ENCODE data around the gene SPINT4.
A peak's percentile ranks its signal among the peaks of the same experiment; 100 is the strongest.
"Not testable (repeated sequence)": the region's sequence is repeated elsewhere in the genome, so short reads cannot be mapped to it uniquely, and the experiment has no call there.

Gene SPINT4

DNA sequence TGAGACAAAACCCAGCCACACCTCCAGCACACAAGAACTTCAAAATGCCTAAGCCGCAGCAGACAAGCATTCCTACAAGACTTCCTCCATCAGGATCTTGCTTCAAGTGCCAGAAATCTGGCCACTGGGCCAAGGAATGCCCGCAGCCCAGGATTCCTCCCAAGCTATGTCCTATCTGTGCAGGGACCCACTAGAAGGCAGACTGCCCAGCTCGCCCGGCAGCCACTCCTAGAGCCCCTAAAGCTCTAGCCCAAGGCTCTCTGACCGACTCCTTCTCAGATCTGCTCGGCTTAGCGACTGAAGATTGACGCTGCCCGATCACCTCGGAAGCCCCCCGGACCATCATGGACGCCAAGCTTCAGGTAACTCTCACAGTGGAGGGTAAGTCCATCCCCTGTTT, 39.8 kb downstream of the SPINT4 start:
- not testable (repeated sequence) for H2BK5ac ChIP-seq (ENCODE audit: low read depth, low read length, poor library complexity); H4K8ac ChIP-seq (ENCODE audit: low read depth, low read length); H4K91ac ChIP-seq (ENCODE audit: low read depth, low read length); H3K9ac ChIP-seq (ENCODE audit: low read length); H2BK12ac ChIP-seq (ENCODE audit: low read length); H3K79me2 ChIP-seq (ENCODE audit: control insufficient read depth, insufficient read depth, low read length, poor library complexity); H3K14ac ChIP-seq (ENCODE audit: low read length); H4K12ac ChIP-seq (ENCODE audit: low read depth, low read length); H3K27ac ChIP-seq (ENCODE audit: low read depth, low read length); H3K79me1 ChIP-seq (ENCODE audit: low read length); H2BK120ac ChIP-seq (ENCODE audit: insufficient read depth, low read length, poor library complexity); H3K9me3 ChIP-seq (ENCODE audit: insufficient read depth, low read depth, low read length); H3K4ac ChIP-seq (ENCODE audit: low read depth, low read length); H3K18ac ChIP-seq (ENCODE audit: low read length); H3K4me2 ChIP-seq (ENCODE audit: low read length); H3K23ac ChIP-seq (ENCODE audit: low read length); H3K36me3 ChIP-seq (ENCODE audit: control insufficient read depth in 1 of 2, insufficient read depth in 2 of 2, low read length in 2 of 2); H3K27me3 ChIP-seq (ENCODE audit: insufficient read depth, low read length); H3K4me3 ChIP-seq (ENCODE audit: low read depth, low read length); H3K4me1 ChIP-seq (ENCODE audit: control insufficient read depth in 1 of 2, insufficient read depth in 2 of 2, low read length in 2 of 2); H2AFZ ChIP-seq (ENCODE audit: insufficient read depth, low read length, poor library complexity); H2AK5ac ChIP-seq (ENCODE audit: low read length)
- DNase-seq = peak; percentile 65 to 69
- WGBS (ENCODE audit: extremely low coverage, insufficient coverage, insufficient read length) = no CpG with 5 or more reads among the region's 12 CpGs

- H3K36me3 ChIP-seq (ENCODE audit: control insufficient read depth in 1 of 2, insufficient read depth in 2 of 2, low read length in 2 of 2); H3K18ac ChIP-seq (ENCODE audit: low read length); H4K91ac ChIP-seq (ENCODE audit: low read depth, low read length); H3K23ac ChIP-seq (ENCODE audit: low read length); H3K79me2 ChIP-seq (ENCODE audit: control insufficient read depth, insufficient read depth, low read length, poor library complexity); H2AK5ac ChIP-seq (ENCODE audit: low read length); H4K8ac ChIP-seq (ENCODE audit: low read depth, low read length); H3K4me1 ChIP-seq (ENCODE audit: control insufficient read depth in 1 of 2, insufficient read depth in 2 of 2, low read length in 2 of 2); H4K12ac ChIP-seq (ENCODE audit: low read depth, low read length); H3K4me2 ChIP-seq (ENCODE audit: low read length); H3K79me1 ChIP-seq (ENCODE audit: low read length); H3K14ac ChIP-seq (ENCODE audit: low read length); H2BK12ac ChIP-seq (ENCODE audit: low read length); H3K9me3 ChIP-seq (ENCODE audit: insufficient read depth, low read depth, low read length); H3K27me3 ChIP-seq (ENCODE audit: insufficient read depth, low read length); H2AFZ ChIP-seq (ENCODE audit: insufficient read depth, low read length, poor library complexity); DNase-seq; H3K9ac ChIP-seq (ENCODE audit: low read length); H2BK120ac ChIP-seq (ENCODE audit: insufficient read depth, low read length, poor library complexity); H3K27ac ChIP-seq (ENCODE audit: low read depth, low read length); H3K4ac ChIP-seq (ENCODE audit: low read depth, low read length); H3K4me3 ChIP-seq (ENCODE audit: low read depth, low read length); H2BK5ac ChIP-seq (ENCODE audit: low read depth, low read length, poor library complexity): not testable (repeated sequence)
- 100% methylated on average over 2 of the region's 13 CpGs for WGBS (ENCODE audit: extremely low coverage, insufficient coverage, insufficient read length)
These were observed 42.6 kb downstream of the SPINT4 start for GRCh38 chr20:45764618-45765282.

GRCh38 chr20:45765307-45765875, 43.2 kb downstream of the SPINT4 start:
- Histone ChIP-seq H4K12ac (ENCODE audit: low read depth, low read length) (no peak overlapping the region), H3K4me3 (ENCODE audit: low read depth, low read length) (no peak overlapping the region), H2BK12ac (ENCODE audit: low read length) (no peak overlapping the region), H3K4me1 (ENCODE audit: control insufficient read depth in 1 of 2, insufficient read depth in 2 of 2, low read length in 2 of 2) (no peaks in the 10 kb centered on the region), H2BK5ac (ENCODE audit: low read depth, low read length, poor library complexity) (no peak overlapping the region), H3K27ac (ENCODE audit: low read depth, low read length) (no peak overlapping the region), H4K8ac (ENCODE audit: low read depth, low read length) (no peak overlapping the region), H3K14ac (ENCODE audit: low read length) (no peak overlapping the region), H3K27me3 (ENCODE audit: insufficient read depth, low read length) (no peaks in the 10 kb centered on the region), H2AFZ (ENCODE audit: insufficient read depth, low read length, poor library complexity) (no peak overlapping the region), H3K9ac (ENCODE audit: low read length) (no peak overlapping the region), H3K18ac (ENCODE audit: low read length) (no peak overlapping the region), H3K4ac (ENCODE audit: low read depth, low read length) (no peak overlapping the region), H4K91ac (ENCODE audit: low read depth, low read length) (no peak overlapping the region), H3K79me1 (ENCODE audit: low read length) (no peaks in the 10 kb centered on the region), H3K36me3 (ENCODE audit: control insufficient read depth in 1 of 2, insufficient read depth in 2 of 2, low read length in 2 of 2) (no peaks in the 10 kb centered on the region), H3K4me2 (ENCODE audit: low read length) (no peak overlapping the region), H3K23ac (ENCODE audit: low read length) (no peak overlapping the region), H2AK5ac (ENCODE audit: low read length) (no peak overlapping the region), H3K9me3 (ENCODE audit: insufficient read depth, low read depth, low read length) (no peaks in the 10 kb centered on the region), H2BK120ac (ENCODE audit: insufficient read depth, low read length, poor library complexity) (no peak overlapping the region), H3K79me2 (ENCODE audit: control insufficient read depth, insufficient read depth, low read length, poor library complexity) (no peaks in the 10 kb centered on the region)
- no peak for DNase-seq
- no CpG with 5 or more reads among the region's 4 CpGs for WGBS (ENCODE audit: extremely low coverage, insufficient coverage, insufficient read length)

DNA sequence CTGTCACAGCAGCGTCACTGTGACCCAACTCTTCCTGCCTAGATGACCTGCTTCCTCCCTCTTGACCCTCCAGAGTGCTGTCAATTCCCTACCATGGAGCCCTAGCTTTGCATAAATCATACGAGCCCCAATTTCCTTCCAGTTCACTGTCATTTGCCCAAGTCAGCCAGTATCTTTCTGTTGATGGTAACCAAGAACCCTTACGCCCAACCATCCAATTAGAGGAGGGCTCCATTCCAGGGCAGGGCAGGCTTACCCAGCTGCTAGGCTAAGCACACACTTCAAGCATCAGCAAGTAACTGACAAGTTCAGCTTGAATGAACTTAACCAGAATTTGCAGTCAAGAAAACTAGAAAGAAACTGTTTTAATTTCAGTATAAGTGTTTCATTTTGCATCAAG, 43.8 kb downstream of the SPINT4 start:
- H3K79me2 ChIP-seq (ENCODE audit: control insufficient read depth, insufficient read depth, low read length, poor library complexity) = no peaks in the 10 kb centered on the region
- WGBS (ENCODE audit: extremely low coverage, insufficient coverage, insufficient read length) = no CpG with 5 or more reads among the region's 3 CpGs
- no peak overlapping the region for H3K27ac ChIP-seq (ENCODE audit: low read depth, low read length)

More for the DNA sequence above, 43.8 kb downstream of the SPINT4 start:
- DNase-seq = no peak
- no peak overlapping the region for H3K4ac ChIP-seq (ENCODE audit: low read depth, low read length)
- H3K4me3 ChIP-seq (ENCODE audit: low read depth, low read length) = no peak overlapping the region
- H3K27me3 ChIP-seq (ENCODE audit: insufficient read depth, low read length) = no peaks in the 10 kb centered on the region
- no peak overlapping the region for H2BK12ac ChIP-seq (ENCODE audit: low read length)
- no peaks in the 10 kb centered on the region for H3K79me1 ChIP-seq (ENCODE audit: low read length)
- no peak overlapping the region for H4K12ac ChIP-seq (ENCODE audit: low read depth, low read length)
- H2AFZ ChIP-seq (ENCODE audit: insufficient read depth, low read length, poor library complexity) = no peak overlapping the region
- H2AK5ac ChIP-seq (ENCODE audit: low read length) = no peak overlapping the region
- H3K18ac ChIP-seq (ENCODE audit: low read length) = no peak overlapping the region
- no peaks in the 10 kb centered on the region for H3K4me1 ChIP-seq (ENCODE audit: control insufficient read depth in 1 of 2, insufficient read depth in 2 of 2, low read length in 2 of 2)
- H4K8ac ChIP-seq (ENCODE audit: low read depth, low read length) = no peak overlapping the region
- no peak overlapping the region for H3K4me2 ChIP-seq (ENCODE audit: low read length)
- no peak overlapping the region for H2BK5ac ChIP-seq (ENCODE audit: low read depth, low read length, poor library complexity)
- H3K23ac ChIP-seq (ENCODE audit: low read length) = no peak overlapping the region
- no peak overlapping the region for H3K9ac ChIP-seq (ENCODE audit: low read length)
- no peak overlapping the region for H4K91ac ChIP-seq (ENCODE audit: low read depth, low read length)
- H3K9me3 ChIP-seq (ENCODE audit: insufficient read depth, low read depth, low read length) = no peaks in the 10 kb centered on the region
- H3K14ac ChIP-seq (ENCODE audit: low read length) = no peak overlapping the region
- H2BK120ac ChIP-seq (ENCODE audit: insufficient read depth, low read length, poor library complexity) = no peak overlapping the region
- H3K36me3 ChIP-seq (ENCODE audit: control insufficient read depth in 1 of 2, insufficient read depth in 2 of 2, low read length in 2 of 2) = no peaks in the 10 kb centered on the region

Measured in trophoblast cell (in vitro differentiated cells and primary cell).